CD4-positive, alpha-beta T cell treated with Interleukin-1 beta for 1 hour (primary cell): Measurements from ENCODE around the gene ZBTB25.

Source experiments
- DNase-seq, 2 donors: peaks; one replicate each; pipeline ENCODE4 v3.0.0-alpha.2; 2020 to 2022

Gene ZBTB25

GRCh38 chr14:64513271-64513670 lies 9.6 kb upstream of the ZBTB25 start:
- DNase-seq = no peak

GRCh38 chr14:64510825-64511671 lies 7.4 kb upstream of the ZBTB25 start:
- DNase-seq = peak; percentile 60 to 77

GRCh38 chr14:64509036-64509435 lies 5.4 kb upstream of the ZBTB25 start:
- DNase-seq = no peak

- no peak for DNase-seq
Measured at GRCh38 chr14:64508215-64508776, 4.7 kb upstream of the ZBTB25 start.

GRCh38 chr14:64507376-64508156 lies 3.9 kb upstream of the ZBTB25 start:
- DNase-seq = no peak

GRCh38 chr14:64506721-64507120 lies 3.1 kb upstream of the ZBTB25 start:
- peak in 1 of 2 donors; percentile 30 for DNase-seq

GRCh38 chr14:64504897-64505794 lies 1.5 kb upstream of the ZBTB25 start:
- DNase-seq = peak; percentile 87 to 88

- peak; percentile 87 to 91 for DNase-seq
Measured at GRCh38 chr14:64504310-64504896, 765 bp upstream of the ZBTB25 start, which contains the start of gene ZBTB1. Gene ZBTB1, plus strand, starts transcription at chr14:64504770. Its CDS starts 16,735 bp downstream, at chr14:64521505.

GRCh38 chr14:64502887-64503433 lies 678 bp downstream of the ZBTB25 start:
- DNase-seq = peak; percentile 20 to 51

- DNase-seq = peak; percentile 17 to 40
Measured at GRCh38 chr14:64502456-64502855, 1.2 kb downstream of the ZBTB25 start.

GRCh38 chr14:64501411-64502171 lies 2.0 kb downstream of the ZBTB25 start:
- DNase-seq = peak in 1 of 2 donors; percentile 53

GRCh38 chr14:64500088-64500487 lies 3.5 kb downstream of the ZBTB25 start:
- no peak for DNase-seq

GRCh38 chr14:64496764-64497163 lies 6.9 kb downstream of the ZBTB25 start:
- DNase-seq = no peak

GRCh38 chr14:64495252-64495651 lies 8.4 kb downstream of the ZBTB25 start:
- DNase-seq = no peak

- no peak for DNase-seq
Measured at GRCh38 chr14:64493455-64493854, 10.2 kb downstream of the ZBTB25 start.

GRCh38 chr14:64491637-64492036 lies 12.0 kb downstream of the ZBTB25 start:
- DNase-seq = no peak

- no peak for DNase-seq
Measured at GRCh38 chr14:64488590-64489099, 15.0 kb downstream of the ZBTB25 start.

- DNase-seq = peak in 1 of 2 donors; percentile 64
Measured at GRCh38 chr14:64478634-64479250, 24.9 kb downstream of the ZBTB25 start.

- no peak for DNase-seq
Measured at GRCh38 chr14:64476438-64476837, 27.2 kb downstream of the ZBTB25 start.
